A673 (cell line): Measurements from ENCODE around the gene NOVA1. TPM values are rescaled to one million over a fixed set of nuclear protein-coding genes. Genes with fewer than 3 reads are reported as not detected.

Experiments
- BruUV-seq: library from RNA; stranded (reverse); fragments of 400-500 nt; replicated peaks from 2 replicates; lab custom pipeline; 2021; lab: Mats Ljungman, UMichigan
- CTCF ChIA-PET: fragments of 300-600 bp; sonication (Branson Sonifier 250); formaldehyde crosslinking; loops from one replicate; lab custom pipeline; 2022; ENCODE audit warnings: antibody characterized with exemption; lab: Charles Lee
- POLR2A ChIA-PET: fragments of 300-600 bp; sonication (Branson Sonifier 250); formaldehyde crosslinking; loops from one replicate; lab custom pipeline; 2022; ENCODE audit warnings: antibody characterized with exemption; ENCODE audit not compliant: low non-redundant PET; lab: Charles Lee
- DNase-seq: peaks from one replicate; pipeline ENCODE4 v3.0.0-alpha.2; 2015; ENCODE audit warnings: low spot score
- H3K27ac ChIP-seq: fragments of 200-600 bp; sonication (generic); 2 replicates; pipeline ENCODE4 v1.5.1; 2016; ENCODE audit warnings: mixed run types, low read depth, mild to moderate bottlenecking, mixed read lengths, antibody characterized with exemption, low read length; ENCODE audit not compliant: poor library complexity, severe bottlenecking
- H3K27me3 ChIP-seq: fragments of 200-600 bp; sonication (generic); replicated peaks from 2 replicates; pipeline ENCODE4 v1.6.1; 2017; ENCODE audit warnings: mixed run types, low read depth, mild to moderate bottlenecking, mixed read lengths, antibody characterized with exemption, low read length; ENCODE audit not compliant: insufficient read depth, poor library complexity
- H3K36me3 ChIP-seq: fragments of 200-600 bp; sonication (generic); 2 replicates; pipeline ENCODE4 v1.6.1; 2016; ENCODE audit warnings: mixed run types, mild to moderate bottlenecking, mixed read lengths, antibody characterized with exemption, low read length; ENCODE audit not compliant: insufficient read depth, poor library complexity, severe bottlenecking
- H3K4me1 ChIP-seq: fragments of 200-600 bp; sonication (generic); 2 replicates; pipeline ENCODE4 v1.6.1; 2017; ENCODE audit warnings: mixed run types, mild to moderate bottlenecking, mixed read lengths, antibody characterized with exemption, low read length; ENCODE audit not compliant: insufficient read depth, poor library complexity, severe bottlenecking
- H3K4me3 ChIP-seq: fragments of 200-600 bp; sonication (generic); 2 replicates; pipeline ENCODE4 v1.5.1; 2016; ENCODE audit warnings: low read depth, mixed run types, mild to moderate bottlenecking, mixed read lengths, low read length; ENCODE audit not compliant: poor library complexity, severe bottlenecking
- H3K9me3 ChIP-seq: fragments of 200-600 bp; sonication (generic); 2 replicates; pipeline ENCODE4 v1.6.1; 2016; ENCODE audit warnings: mixed run types, low read depth, mild to moderate bottlenecking, mixed read lengths, antibody characterized with exemption, low read length; ENCODE audit not compliant: poor library complexity, severe bottlenecking
- EZH2 ChIP-seq: fragments of 200-600 bp; sonication (generic); IDR thresholded peaks from 2 replicates; pipeline ENCODE4 v1.6.1; 2017; ENCODE audit warnings: borderline replicate concordance, low read depth, mild to moderate bottlenecking, mixed read lengths, antibody characterized with exemption, low read length; ENCODE audit not compliant: poor library complexity, severe bottlenecking
- intact Hi-C: fragments of 100-400 bp; cut with micrococcal nuclease; formaldehyde crosslinking; loops from one replicate; pipeline ENCODE4 v1.10.0; 2022; ENCODE audit not compliant: unreplicated experiment
- total RNA-seq: library from RNA; stranded (reverse); gene quantifications from 2 replicates; pipeline ENCODE4 v1.2.3, GENCODE V29; 2021
- TF ChIP-seq, protein P1 (sequence below): fragments of 300-800, 200-600 bp; sonication (generic); conservative IDR thresholded peaks from 2 replicates; pipeline ENCODE4 v1.5.1; 2017; ENCODE audit warnings: low read depth, mild to moderate bottlenecking, antibody characterized with exemption, low read length, moderate library complexity, mixed read lengths

NOVA1 gene
- total RNA-seq, 1 experiment from 2014 or later = 13.4 TPM

DNA sequence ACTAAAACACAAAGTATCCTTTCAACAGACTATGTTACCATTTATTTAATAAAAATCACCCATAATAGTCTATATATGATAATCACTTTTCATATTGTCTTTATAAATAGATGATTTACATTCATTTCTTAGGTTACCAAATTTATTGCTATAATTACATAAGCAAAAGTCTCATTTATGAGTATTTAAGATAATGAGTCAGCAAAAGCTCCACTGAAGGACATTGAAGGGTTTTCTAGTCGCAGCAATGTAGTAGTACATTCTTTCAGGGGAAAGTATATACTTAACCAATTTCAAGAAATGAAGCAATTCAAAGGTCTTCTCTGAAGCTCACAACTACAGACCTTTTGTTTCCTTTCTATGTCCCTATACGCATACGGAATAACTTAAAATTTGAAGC lies 110.9 kb downstream of the NOVA1 start:
- intact Hi-C loops = no loop called here
- no peaks in the 10 kb centered on the region for H3K27me3 ChIP-seq
- no peak overlapping the region for H3K4me3 ChIP-seq
- no peak for DNase-seq
- H3K4me1 ChIP-seq = no peaks in the 10 kb centered on the region
- TF ChIP-seq, protein P1, sequence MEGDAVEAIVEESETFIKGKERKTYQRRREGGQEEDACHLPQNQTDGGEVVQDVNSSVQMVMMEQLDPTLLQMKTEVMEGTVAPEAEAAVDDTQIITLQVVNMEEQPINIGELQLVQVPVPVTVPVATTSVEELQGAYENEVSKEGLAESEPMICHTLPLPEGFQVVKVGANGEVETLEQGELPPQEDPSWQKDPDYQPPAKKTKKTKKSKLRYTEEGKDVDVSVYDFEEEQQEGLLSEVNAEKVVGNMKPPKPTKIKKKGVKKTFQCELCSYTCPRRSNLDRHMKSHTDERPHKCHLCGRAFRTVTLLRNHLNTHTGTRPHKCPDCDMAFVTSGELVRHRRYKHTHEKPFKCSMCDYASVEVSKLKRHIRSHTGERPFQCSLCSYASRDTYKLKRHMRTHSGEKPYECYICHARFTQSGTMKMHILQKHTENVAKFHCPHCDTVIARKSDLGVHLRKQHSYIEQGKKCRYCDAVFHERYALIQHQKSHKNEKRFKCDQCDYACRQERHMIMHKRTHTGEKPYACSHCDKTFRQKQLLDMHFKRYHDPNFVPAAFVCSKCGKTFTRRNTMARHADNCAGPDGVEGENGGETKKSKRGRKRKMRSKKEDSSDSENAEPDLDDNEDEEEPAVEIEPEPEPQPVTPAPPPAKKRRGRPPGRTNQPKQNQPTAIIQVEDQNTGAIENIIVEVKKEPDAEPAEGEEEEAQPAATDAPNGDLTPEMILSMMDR = no peak
- TF ChIP-seq EZH2 = no peak
- no peak overlapping the region for H3K27ac ChIP-seq
- H3K9me3 ChIP-seq = no peaks in the 10 kb centered on the region
- H3K36me3 ChIP-seq = no peaks in the 10 kb centered on the region
- ChIA-PET POLR2A (no interaction called here), CTCF (no interaction called here)
- BruUV-seq = no TSS peak

DNA sequence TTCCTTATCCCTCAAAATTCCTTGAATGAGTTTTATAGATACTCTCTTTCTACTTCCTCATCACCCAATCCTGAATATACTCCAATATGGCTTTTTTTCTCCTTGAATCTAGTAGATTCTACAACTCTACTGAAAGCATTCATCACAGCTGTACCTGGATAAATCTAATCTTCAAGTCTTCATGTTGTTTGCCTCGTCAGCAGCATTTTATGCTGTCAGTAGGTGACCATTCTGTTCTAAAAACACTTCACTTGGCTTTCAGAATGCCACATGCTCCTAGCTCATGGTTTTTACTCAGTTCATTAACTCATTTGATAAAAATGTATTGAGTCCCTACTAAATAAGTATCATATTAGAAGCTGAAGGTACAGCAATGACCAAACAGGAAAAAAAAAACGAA lies 113.3 kb downstream of the NOVA1 start:
- no TSS peak for BruUV-seq

DNA sequence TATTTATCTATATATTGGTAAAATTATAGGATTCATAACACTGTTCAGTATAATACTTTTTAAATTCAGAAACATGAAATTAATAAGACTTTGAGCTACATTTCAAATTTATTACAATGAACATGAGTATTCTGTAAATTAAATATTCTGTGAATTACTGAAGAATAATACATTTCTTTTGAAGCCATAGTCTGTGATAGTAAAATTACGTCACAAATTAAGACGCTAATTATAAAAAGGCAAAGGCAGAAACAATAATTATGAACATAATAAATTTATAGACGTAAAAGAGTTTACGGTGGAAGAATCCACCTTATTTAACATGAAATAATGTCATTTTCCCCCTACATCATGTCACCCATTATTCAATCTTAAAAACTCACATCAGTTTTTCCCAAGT lies 118.9 kb downstream of the NOVA1 start:
- ChIA-PET POLR2A (no interaction called here), CTCF (no interaction called here)
- DNase-seq = no peak
- BruUV-seq = no TSS peak
- Histone ChIP-seq H3K27me3 (no peaks in the 10 kb centered on the region), H3K36me3 (no peaks in the 10 kb centered on the region), H3K4me1 (no peaks in the 10 kb centered on the region), H3K27ac (no peak overlapping the region), H3K9me3 (no peaks in the 10 kb centered on the region), H3K4me3 (no peak overlapping the region)
- TF ChIP-seq, protein P1 = no peak
- no peak for TF ChIP-seq EZH2
- intact Hi-C loops = no loop called here

More for the DNA sequence above, 113.3 kb downstream of the NOVA1 start:
- intact Hi-C loops = no loop called here
- Histone ChIP-seq H3K27me3 (no peaks in the 10 kb centered on the region), H3K9me3 (no peaks in the 10 kb centered on the region), H3K4me1 (no peaks in the 10 kb centered on the region), H3K4me3 (no peak overlapping the region), H3K36me3 (no peaks in the 10 kb centered on the region), H3K27ac (no peak overlapping the region)
- DNase-seq = no peak
- no peak for TF ChIP-seq EZH2
- CTCF ChIA-PET = no interaction called here
- POLR2A ChIA-PET = no interaction called here

DNA sequence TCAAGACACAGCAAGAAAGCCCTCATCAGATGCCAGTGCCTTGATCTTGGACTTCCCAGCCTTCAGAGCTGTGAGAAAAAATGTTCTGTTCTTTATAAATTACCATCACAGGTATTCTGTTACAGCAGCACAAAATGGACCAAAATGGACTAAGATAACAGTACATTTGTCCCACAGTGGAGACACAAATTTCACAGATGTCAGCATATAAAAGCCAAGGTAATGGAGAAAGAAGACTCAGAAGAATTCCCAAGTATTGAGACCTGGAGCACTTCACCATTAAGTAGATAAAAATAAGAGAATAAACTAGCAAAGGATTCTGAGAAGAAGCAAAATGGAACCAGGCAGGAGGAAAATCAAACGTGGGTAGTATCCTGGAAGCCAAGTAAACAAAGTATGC lies 131.0 kb downstream of the NOVA1 start:
- POLR2A ChIA-PET = no interaction called here
- Histone ChIP-seq H3K27ac (no peak overlapping the region), H3K9me3 (no peaks in the 10 kb centered on the region), H3K4me3 (no peak overlapping the region), H3K27me3 (no peaks in the 10 kb centered on the region), H3K4me1 (no peaks in the 10 kb centered on the region), H3K36me3 (no peaks in the 10 kb centered on the region)
- intact Hi-C loops = no loop called here
- CTCF ChIA-PET = no interaction called here
- DNase-seq = no peak
- BruUV-seq = no TSS peak
- TF ChIP-seq, protein P1 = no peak
- no peak for TF ChIP-seq EZH2
